SK-N-MC (cell line): ENCODE results near the gene FGFBP3.
A peak's percentile ranks its signal among the peaks of the same experiment; 100 is the strongest.
"Not testable (repeated sequence)": the region's sequence is repeated elsewhere in the genome, so short reads cannot be mapped to it uniquely, and the experiment has no call there.

Source experiments
- DNase-seq: peaks from one replicate; pipeline ENCODE4 v3.0.0-alpha.2; 2011; ENCODE audit warnings: low read depth, low spot score
- H3K27ac ChIP-seq: fragments of 200-600 bp; sonication (generic); 2 replicates; pipeline ENCODE4 v1.5.1; 2016; ENCODE audit warnings: mixed run types
- H3K36me3 ChIP-seq: fragments of 200-600 bp; sonication (generic); 2 replicates; pipeline ENCODE4 v1.6.1; 2017; ENCODE audit warnings: antibody characterized with exemption, low read length, mixed read lengths; ENCODE audit not compliant: insufficient read depth
- H3K4me3 ChIP-seq: fragments of 200-600 bp; sonication (generic); 2 replicates; pipeline ENCODE4 v1.5.1; 2016
- H3K9ac ChIP-seq: fragments of 200-600 bp; sonication (generic); 2 replicates; pipeline ENCODE4 v1.8.0; 2017; ENCODE audit warnings: mixed run types, mixed read lengths; ENCODE audit not compliant: insufficient read length
- H3K9me3 ChIP-seq: fragments of 200-600 bp; sonication (generic); 2 replicates; pipeline ENCODE4 v1.6.1; 2017; ENCODE audit warnings: low read depth, mild to moderate bottlenecking, antibody characterized with exemption, low read length, moderate library complexity, mixed read lengths
- EZH2 ChIP-seq: fragments of 200-600 bp; sonication (generic); IDR thresholded peaks from one replicate; pipeline ENCODE4 v1.6.1; 2017; ENCODE audit warnings: antibody characterized with exemption
- FOXP2 ChIP-seq: optimal IDR thresholded peaks from 2 replicates; pipeline ENCODE3; 2011; ENCODE audit warnings: mild to moderate bottlenecking, moderate library complexity; ENCODE audit not compliant: insufficient read depth; ENCODE audit errors: extremely low read length, control extremely low read depth
- POLR2AphosphoS5 ChIP-seq: IDR thresholded peaks from 2 replicates; pipeline ENCODE4 v1.6.1; 2012; ENCODE audit warnings: mild to moderate bottlenecking, low read depth, low read length, borderline replicate concordance

Gene FGFBP3

GRCh38 chr10:91908337-91909116, 759 bp downstream of the FGFBP3 start:
- no peak for TF ChIP-seq EZH2
- TF ChIP-seq POLR2AphosphoS5: peak; percentile 24; the same call in 1 of the 2 replicates
- no peak for TF ChIP-seq FOXP2
- H3K9ac ChIP-seq: peak overlapping the region; percentile 63
- DNase-seq: no peak
- H3K27ac ChIP-seq: no peak overlapping the region
- no peaks in the 10 kb centered on the region for H3K36me3 ChIP-seq
- H3K9me3 ChIP-seq: no peaks in the 10 kb centered on the region
- H3K4me3 ChIP-seq: peak overlapping the region; percentile 86

- DNase-seq: no peak
- no peak for TF ChIP-seq POLR2AphosphoS5
- no peak for TF ChIP-seq EZH2
- no peak for TF ChIP-seq FOXP2
These were observed 1.4 kb downstream of the FGFBP3 start for GRCh38 chr10:91907914-91908336.

GRCh38 chr10:91907033-91907594, 2.2 kb downstream of the FGFBP3 start:
- TF ChIP-seq FOXP2 (no peak), EZH2 (no peak), POLR2AphosphoS5 (no peak)
- H3K4me3 ChIP-seq: no peak overlapping the region
- H3K27ac ChIP-seq: no peak overlapping the region
- no peaks in the 10 kb centered on the region for H3K9me3 ChIP-seq
- no peak for DNase-seq
- H3K36me3 ChIP-seq: no peaks in the 10 kb centered on the region
- no peak overlapping the region for H3K9ac ChIP-seq

More at GRCh38 chr10:91907914-91908336, 1.4 kb downstream of the FGFBP3 start:
- H3K4me3 ChIP-seq: peak overlapping the region; percentile 86
- H3K9ac ChIP-seq: peak overlapping the region; percentile 63
- H3K9me3 ChIP-seq: no peaks in the 10 kb centered on the region
- H3K27ac ChIP-seq: no peak overlapping the region
- no peaks in the 10 kb centered on the region for H3K36me3 ChIP-seq

- Histone ChIP-seq H3K36me3 (no peaks in the 10 kb centered on the region), H3K9me3 (no peaks in the 10 kb centered on the region), H3K4me3 (no peak overlapping the region), H3K27ac (no peak overlapping the region), H3K9ac (no peak overlapping the region)
- no peak for TF ChIP-seq FOXP2
- TF ChIP-seq EZH2: no peak
- TF ChIP-seq POLR2AphosphoS5: no peak
- DNase-seq: no peak
These were observed 7.3 kb downstream of the FGFBP3 start for GRCh38 chr10:91901784-91902677.

GRCh38 chr10:91897421-91897820, 11.9 kb downstream of the FGFBP3 start:
- no peaks in the 10 kb centered on the region for H3K9me3 ChIP-seq
- no peak overlapping the region for H3K27ac ChIP-seq
- H3K9ac ChIP-seq: no peak overlapping the region
- DNase-seq: no peak
- no peaks in the 10 kb centered on the region for H3K36me3 ChIP-seq
- no peak for TF ChIP-seq POLR2AphosphoS5
- TF ChIP-seq EZH2: no peak
- no peak for TF ChIP-seq FOXP2
- H3K4me3 ChIP-seq: no peak overlapping the region

- H3K27ac ChIP-seq: no peak overlapping the region
- TF ChIP-seq FOXP2 (no peak), EZH2 (no peak), POLR2AphosphoS5 (no peak)
These were observed 13.0 kb downstream of the FGFBP3 start for GRCh38 chr10:91896212-91896756.

GRCh38 chr10:91894261-91894685, 15.0 kb downstream of the FGFBP3 start:
- H3K9ac ChIP-seq, H3K9me3 ChIP-seq, H3K4me3 ChIP-seq, H3K36me3 ChIP-seq, DNase-seq, H3K27ac ChIP-seq: not testable (repeated sequence)

More at GRCh38 chr10:91896212-91896756, 13.0 kb downstream of the FGFBP3 start:
- Histone ChIP-seq H3K36me3 (no peaks in the 10 kb centered on the region), H3K9ac (no peak overlapping the region), H3K4me3 (no peak overlapping the region), H3K9me3 (no peaks in the 10 kb centered on the region)
- no peak for DNase-seq

- Histone ChIP-seq H3K9me3 (no peaks in the 10 kb centered on the region), H3K36me3 (no peaks in the 10 kb centered on the region), H3K4me3 (no peak overlapping the region), H3K9ac (no peak overlapping the region), H3K27ac (no peak overlapping the region)
- TF ChIP-seq POLR2AphosphoS5: no peak
- TF ChIP-seq EZH2: no peak
- no peak for TF ChIP-seq FOXP2
- no peak for DNase-seq
These were observed 16.2 kb downstream of the FGFBP3 start for GRCh38 chr10:91893051-91893450.
